ENCODE measurements around the gene USP9X.
"Not testable (repeated sequence)": the region's sequence is repeated elsewhere in the genome, so short reads cannot be mapped to it uniquely, and the experiment has no call there.

USP9X gene

GRCh38 chrX:41131766-41132165 is 46.5 kb downstream of the USP9X start:
- DNase-seq: no peak

- no peak for DNase-seq
Observed at GRCh38 chrX:41133551-41133950, 48.3 kb downstream of the USP9X start.

- no peak for DNase-seq
Observed at GRCh38 chrX:41137589-41137988, 52.3 kb downstream of the USP9X start.

GRCh38 chrX:41142130-41142910 is 57.1 kb downstream of the USP9X start:
- DNase-seq: no peak

- DNase-seq: no peak
Observed at GRCh38 chrX:41144873-41145272, 59.6 kb downstream of the USP9X start.

GRCh38 chrX:41145920-41146608 is 60.8 kb downstream of the USP9X start:
- no peak for DNase-seq

GRCh38 chrX:41148553-41148952 is 63.3 kb downstream of the USP9X start:
- DNase-seq: no peak

- no peak for DNase-seq
Observed at GRCh38 chrX:41150043-41150442, 64.8 kb downstream of the USP9X start.

- not testable (repeated sequence) for DNase-seq
Observed at GRCh38 chrX:41151726-41152125, 66.5 kb downstream of the USP9X start.

GRCh38 chrX:41152221-41152620 is 67.0 kb downstream of the USP9X start:
- DNase-seq: no peak

GRCh38 chrX:41153448-41153847 is 68.2 kb downstream of the USP9X start:
- DNase-seq: no peak

GRCh38 chrX:41153957-41154356 is 68.7 kb downstream of the USP9X start:
- DNase-seq: no peak

- DNase-seq: no peak
Observed at GRCh38 chrX:41164449-41164848, 79.2 kb downstream of the USP9X start.

GRCh38 chrX:41167888-41168287 is 82.6 kb downstream of the USP9X start:
- no peak for DNase-seq

- DNase-seq: no peak
Observed at GRCh38 chrX:41176263-41176662, 91.0 kb downstream of the USP9X start.

GRCh38 chrX:41177297-41177696 is 92.1 kb downstream of the USP9X start:
- DNase-seq: no peak

- no peak for DNase-seq
Observed at GRCh38 chrX:41178201-41178600, 93.0 kb downstream of the USP9X start.

- DNase-seq: peak; percentile 5
Observed at GRCh38 chrX:41180194-41180908, 95.1 kb downstream of the USP9X start.

- DNase-seq: no peak
Observed at GRCh38 chrX:41184312-41184711, 99.1 kb downstream of the USP9X start.

GRCh38 chrX:41186946-41187345 is 101.7 kb downstream of the USP9X start:
- DNase-seq: not testable (repeated sequence)

- DNase-seq: no peak
Observed at GRCh38 chrX:41189156-41189555, 103.9 kb downstream of the USP9X start.

GRCh38 chrX:41192880-41193279 is 107.6 kb downstream of the USP9X start:
- DNase-seq: no peak

- DNase-seq: no peak
Observed at GRCh38 chrX:41198410-41198809, 113.2 kb downstream of the USP9X start.

GRCh38 chrX:41200785-41201184 is 115.5 kb downstream of the USP9X start:
- DNase-seq: no peak

All from activated T-cell treated with anti-CD3 and anti-CD28 coated beads for 4 hours (primary cell).